HepG2 (cell line): Measurements from ENCODE around the gene EHD1. TPM values are rescaled to one million over a fixed set of nuclear protein-coding genes. Genes with fewer than 3 reads are reported as not detected.
A peak's percentile ranks its signal among the peaks of the same experiment; 100 is the strongest.

Experiments
- AHR ChIP-seq: IDR thresholded peaks from 2 replicates; pipeline ENCODE4 v1.6.1; 2018; ENCODE audit warnings: missing genetic modification reagents, missing compliant biosample characterization
- ASH2L ChIP-seq: fragments of 300-600, 200-600 bp; sonication (generic); IDR thresholded peaks from 2 replicates; pipeline ENCODE4 v1.7.0; 2017; ENCODE audit warnings: low read depth, mild to moderate bottlenecking, moderate library complexity, mixed read lengths, low read length; ENCODE audit not compliant: insufficient read length
- CEBPG ChIP-seq: IDR thresholded peaks from 2 replicates; pipeline ENCODE4 v1.6.1; 2016
- MEIS2 ChIP-seq: sonication (generic); formaldehyde crosslinking; IDR thresholded peaks from 2 replicates; pipeline ENCODE4 v1.9.0; 2021; ENCODE audit warnings: mild to moderate bottlenecking, missing genetic modification reagents
- SOX13 ChIP-seq, 3 experiments: fragments of 450-650 bp in 1 of 3; sonication (generic) in 1 of 3; formaldehyde crosslinking in 1 of 3; IDR thresholded peaks in 2 of 3; conservative IDR thresholded peaks in 1 of 3; 2 replicates each; pipeline versions ENCODE4 v1.5.0 to v1.6.1; 2016 to 2020; ENCODE audit warnings: antibody characterized with exemption in 1 of 3, mild to moderate bottlenecking in 1 of 3, missing compliant biosample characterization in 1 of 3, missing genetic modification reagents in 1 of 3, moderate library complexity in 1 of 3
- ZNF264 ChIP-seq: sonication (generic); formaldehyde crosslinking; IDR thresholded peaks from 2 replicates; pipeline ENCODE4 v1.4.0; 2020; ENCODE audit warnings: missing genetic modification reagents
- ZNF460 ChIP-seq: sonication (generic); formaldehyde crosslinking; IDR thresholded peaks from 2 replicates; pipeline ENCODE4 v1.5.1; 2020; ENCODE audit warnings: missing genetic modification reagents, mild to moderate bottlenecking, borderline replicate concordance
- ZNF552 ChIP-seq: sonication (generic); formaldehyde crosslinking; IDR thresholded peaks from 2 replicates; pipeline ENCODE4 v1.9.0; 2022; ENCODE audit warnings: missing genetic modification reagents, mild to moderate bottlenecking, borderline replicate concordance
- ZNF878 ChIP-seq: sonication (generic); formaldehyde crosslinking; IDR thresholded peaks from 2 replicates; pipeline ENCODE4 v1.8.1; 2023; ENCODE audit warnings: mild to moderate bottlenecking, missing genetic modification reagents, moderate library complexity
- polyA plus RNA-seq, 8 experiments: library from polyadenylated mRNA; depleted of rRNA in 3 of 8; stranded (reverse) in 7 of 8; unstranded in 1 of 8; fragments of >200 nt; fragmentation: Illumina TruSeq in 4 of 8; extraction: Trizol in 4 of 8; gene quantifications; 2 replicates each; pipeline versions ENCODE4 v1.2.1 to v1.2.3, GENCODE V29; 2011 to 2016; ENCODE audit warnings: low read depth in 4 of 8, missing spikeins in 1 of 8, mixed read lengths in 1 of 8; ENCODE audit not compliant: insufficient read depth in 1 of 8
- total RNA-seq, 5 experiments: library from RNA; depleted of rRNA; stranded (reverse); fragments of >200 nt; fragmentation: Illumina TruSeq; extraction: Trizol; gene quantifications; 2 replicates each; pipeline ENCODE4 v1.2.3, GENCODE V29; 2016; ENCODE audit warnings: low read depth in 1 of 5
- TF ChIP-seq, protein P1 (sequence below): sonication (generic); formaldehyde crosslinking; IDR thresholded peaks from 2 replicates; pipeline ENCODE4 v1.4.0; 2020; ENCODE audit warnings: missing genetic modification reagents
- TF ChIP-seq, protein P2 (sequence below): sonication (generic); formaldehyde crosslinking; IDR thresholded peaks from 2 replicates; pipeline ENCODE4 v1.5.0; 2020; ENCODE audit warnings: mild to moderate bottlenecking, missing genetic modification reagents
- TF ChIP-seq, protein P3 (sequence below): IDR thresholded peaks from 2 replicates; pipeline ENCODE4 v1.6.1; 2016; ENCODE audit warnings: missing genetic modification reagents, missing compliant biosample characterization
- TF ChIP-seq, protein P4 (sequence below): sonication (generic); formaldehyde crosslinking; IDR thresholded peaks from 2 replicates; pipeline ENCODE4 v1.4.0; 2020; ENCODE audit warnings: missing genetic modification reagents
- TF ChIP-seq, protein P5 (sequence below): sonication (generic); formaldehyde crosslinking; IDR thresholded peaks from 2 replicates; pipeline ENCODE4 v1.4.0; 2020; ENCODE audit warnings: missing genetic modification reagents, mild to moderate bottlenecking, borderline replicate concordance

Gene EHD1
- total and polyA plus RNA-seq, 2 of the 13 experiments (the other 11 are each of a cell fraction or from before 2014, with no cell fraction given): 23.6 to 26.6 TPM

DNA sequence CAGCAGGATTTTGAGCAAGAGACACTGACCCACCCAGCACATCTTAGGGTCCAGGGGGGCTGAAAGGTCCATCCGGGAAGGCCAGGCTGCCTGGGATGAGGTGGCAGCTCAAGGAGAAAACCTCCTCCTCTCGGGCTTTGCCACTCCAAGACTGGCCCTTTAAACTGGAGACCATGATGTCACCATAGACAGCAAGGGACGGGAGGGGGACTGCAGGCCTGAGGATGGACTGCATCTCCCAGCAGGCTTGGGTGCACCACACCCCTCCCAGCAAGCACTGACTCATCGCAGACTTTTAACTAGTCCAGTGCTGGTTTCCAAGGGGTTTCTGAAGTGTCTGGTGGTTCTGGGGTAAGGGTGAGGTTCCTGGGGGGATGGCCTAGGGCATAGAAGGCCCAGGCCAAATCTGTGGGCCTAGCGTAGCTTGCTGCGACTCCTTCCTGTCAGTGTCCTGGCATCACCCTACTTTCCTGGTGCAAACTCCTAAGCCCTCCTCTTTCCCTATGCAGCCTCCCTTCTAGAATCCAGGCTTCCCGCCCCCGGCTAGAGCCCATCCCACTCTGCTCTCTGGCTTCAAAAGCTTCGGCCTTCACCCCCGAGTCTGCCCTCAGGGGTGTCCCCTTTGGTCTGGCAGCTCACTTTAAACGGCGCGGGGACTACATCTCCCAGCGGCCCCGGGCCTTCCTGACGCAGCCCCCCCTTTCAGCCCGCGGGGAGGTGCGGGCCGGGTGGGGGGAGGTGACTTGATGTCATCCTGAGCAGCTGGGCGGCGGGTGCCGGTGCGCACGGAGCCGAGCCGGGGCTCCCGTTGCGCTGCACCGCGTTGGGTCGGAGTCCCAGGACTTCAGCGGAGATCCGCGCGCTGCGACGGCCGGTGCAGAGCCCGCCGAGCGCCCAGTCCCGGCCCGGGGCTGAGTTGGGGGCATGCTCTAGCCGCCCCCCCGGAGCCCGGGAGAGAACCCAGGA lies 45.8 kb upstream of the EHD1 start, which contains the start of gene PPP2R5B (continued):
- TF ChIP-seq, protein P1, sequence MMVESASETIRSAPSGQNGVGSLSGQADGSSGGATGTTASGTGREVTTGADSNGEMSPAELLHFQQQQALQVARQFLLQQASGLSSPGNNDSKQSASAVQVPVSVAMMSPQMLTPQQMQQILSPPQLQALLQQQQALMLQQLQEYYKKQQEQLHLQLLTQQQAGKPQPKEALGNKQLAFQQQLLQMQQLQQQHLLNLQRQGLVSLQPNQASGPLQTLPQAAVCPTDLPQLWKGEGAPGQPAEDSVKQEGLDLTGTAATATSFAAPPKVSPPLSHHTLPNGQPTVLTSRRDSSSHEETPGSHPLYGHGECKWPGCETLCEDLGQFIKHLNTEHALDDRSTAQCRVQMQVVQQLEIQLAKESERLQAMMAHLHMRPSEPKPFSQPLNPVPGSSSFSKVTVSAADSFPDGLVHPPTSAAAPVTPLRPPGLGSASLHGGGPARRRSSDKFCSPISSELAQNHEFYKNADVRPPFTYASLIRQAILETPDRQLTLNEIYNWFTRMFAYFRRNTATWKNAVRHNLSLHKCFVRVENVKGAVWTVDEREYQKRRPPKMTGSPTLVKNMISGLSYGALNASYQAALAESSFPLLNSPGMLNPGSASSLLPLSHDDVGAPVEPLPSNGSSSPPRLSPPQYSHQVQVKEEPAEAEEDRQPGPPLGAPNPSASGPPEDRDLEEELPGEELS (CRISPR knock-in tag): peak; percentile 24; the same call in 1 of the 2 replicates
- no peak for TF ChIP-seq AHR (CRISPR knock-in tag)
- TF ChIP-seq ZNF878 (CRISPR knock-in tag): no peak
- peak; percentile 34; the same call in 1 of the 2 replicates for TF ChIP-seq ZNF264
- no peak for TF ChIP-seq SOX13 (IDR thresholded peaks at IDR 0.05)
- peak in 1 of 2 experiments; percentile 23; a peak in 1 of 4 replicates for TF ChIP-seq SOX13 (CRISPR knock-in tag; conservative IDR thresholded peaks at IDR 0.05 in 1 of 2, IDR thresholded peaks at IDR 0.05 in 1 of 2)
- peak; percentile 58 for TF ChIP-seq CEBPG (CRISPR knock-in tag)
- TF ChIP-seq, protein P2, sequence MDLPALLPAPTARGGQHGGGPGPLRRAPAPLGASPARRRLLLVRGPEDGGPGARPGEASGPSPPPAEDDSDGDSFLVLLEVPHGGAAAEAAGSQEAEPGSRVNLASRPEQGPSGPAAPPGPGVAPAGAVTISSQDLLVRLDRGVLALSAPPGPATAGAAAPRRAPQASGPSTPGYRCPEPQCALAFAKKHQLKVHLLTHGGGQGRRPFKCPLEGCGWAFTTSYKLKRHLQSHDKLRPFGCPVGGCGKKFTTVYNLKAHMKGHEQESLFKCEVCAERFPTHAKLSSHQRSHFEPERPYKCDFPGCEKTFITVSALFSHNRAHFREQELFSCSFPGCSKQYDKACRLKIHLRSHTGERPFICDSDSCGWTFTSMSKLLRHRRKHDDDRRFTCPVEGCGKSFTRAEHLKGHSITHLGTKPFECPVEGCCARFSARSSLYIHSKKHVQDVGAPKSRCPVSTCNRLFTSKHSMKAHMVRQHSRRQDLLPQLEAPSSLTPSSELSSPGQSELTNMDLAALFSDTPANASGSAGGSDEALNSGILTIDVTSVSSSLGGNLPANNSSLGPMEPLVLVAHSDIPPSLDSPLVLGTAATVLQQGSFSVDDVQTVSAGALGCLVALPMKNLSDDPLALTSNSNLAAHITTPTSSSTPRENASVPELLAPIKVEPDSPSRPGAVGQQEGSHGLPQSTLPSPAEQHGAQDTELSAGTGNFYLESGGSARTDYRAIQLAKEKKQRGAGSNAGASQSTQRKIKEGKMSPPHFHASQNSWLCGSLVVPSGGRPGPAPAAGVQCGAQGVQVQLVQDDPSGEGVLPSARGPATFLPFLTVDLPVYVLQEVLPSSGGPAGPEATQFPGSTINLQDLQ (CRISPR knock-in tag): 0 out of 2 replicates have a peak, but pooled peaks have one; percentile 47
- TF ChIP-seq, protein P3, sequence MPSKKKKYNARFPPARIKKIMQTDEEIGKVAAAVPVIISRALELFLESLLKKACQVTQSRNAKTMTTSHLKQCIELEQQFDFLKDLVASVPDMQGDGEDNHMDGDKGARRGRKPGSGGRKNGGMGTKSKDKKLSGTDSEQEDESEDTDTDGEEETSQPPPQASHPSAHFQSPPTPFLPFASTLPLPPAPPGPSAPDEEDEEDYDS (CRISPR knock-in tag): no peak
- peak; percentile 77 for TF ChIP-seq ZNF460
- TF ChIP-seq ZNF552 (CRISPR knock-in tag): peak; percentile 78; the same call in 1 of the 2 replicates
- TF ChIP-seq, protein P4, sequence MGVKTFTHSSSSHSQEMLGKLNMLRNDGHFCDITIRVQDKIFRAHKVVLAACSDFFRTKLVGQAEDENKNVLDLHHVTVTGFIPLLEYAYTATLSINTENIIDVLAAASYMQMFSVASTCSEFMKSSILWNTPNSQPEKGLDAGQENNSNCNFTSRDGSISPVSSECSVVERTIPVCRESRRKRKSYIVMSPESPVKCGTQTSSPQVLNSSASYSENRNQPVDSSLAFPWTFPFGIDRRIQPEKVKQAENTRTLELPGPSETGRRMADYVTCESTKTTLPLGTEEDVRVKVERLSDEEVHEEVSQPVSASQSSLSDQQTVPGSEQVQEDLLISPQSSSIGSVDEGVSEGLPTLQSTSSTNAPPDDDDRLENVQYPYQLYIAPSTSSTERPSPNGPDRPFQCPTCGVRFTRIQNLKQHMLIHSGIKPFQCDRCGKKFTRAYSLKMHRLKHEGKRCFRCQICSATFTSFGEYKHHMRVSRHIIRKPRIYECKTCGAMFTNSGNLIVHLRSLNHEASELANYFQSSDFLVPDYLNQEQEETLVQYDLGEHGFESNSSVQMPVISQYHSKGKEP (CRISPR knock-in tag): no peak
- peak; percentile 46 for TF ChIP-seq ASH2L
- TF ChIP-seq MEIS2 (CRISPR knock-in tag): peak; percentile 48; the same call in 1 of the 2 replicates
- TF ChIP-seq, protein P5, sequence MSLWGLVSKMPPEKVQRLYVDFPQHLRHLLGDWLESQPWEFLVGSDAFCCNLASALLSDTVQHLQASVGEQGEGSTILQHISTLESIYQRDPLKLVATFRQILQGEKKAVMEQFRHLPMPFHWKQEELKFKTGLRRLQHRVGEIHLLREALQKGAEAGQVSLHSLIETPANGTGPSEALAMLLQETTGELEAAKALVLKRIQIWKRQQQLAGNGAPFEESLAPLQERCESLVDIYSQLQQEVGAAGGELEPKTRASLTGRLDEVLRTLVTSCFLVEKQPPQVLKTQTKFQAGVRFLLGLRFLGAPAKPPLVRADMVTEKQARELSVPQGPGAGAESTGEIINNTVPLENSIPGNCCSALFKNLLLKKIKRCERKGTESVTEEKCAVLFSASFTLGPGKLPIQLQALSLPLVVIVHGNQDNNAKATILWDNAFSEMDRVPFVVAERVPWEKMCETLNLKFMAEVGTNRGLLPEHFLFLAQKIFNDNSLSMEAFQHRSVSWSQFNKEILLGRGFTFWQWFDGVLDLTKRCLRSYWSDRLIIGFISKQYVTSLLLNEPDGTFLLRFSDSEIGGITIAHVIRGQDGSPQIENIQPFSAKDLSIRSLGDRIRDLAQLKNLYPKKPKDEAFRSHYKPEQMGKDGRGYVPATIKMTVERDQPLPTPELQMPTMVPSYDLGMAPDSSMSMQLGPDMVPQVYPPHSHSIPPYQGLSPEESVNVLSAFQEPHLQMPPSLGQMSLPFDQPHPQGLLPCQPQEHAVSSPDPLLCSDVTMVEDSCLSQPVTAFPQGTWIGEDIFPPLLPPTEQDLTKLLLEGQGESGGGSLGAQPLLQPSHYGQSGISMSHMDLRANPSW: peak; percentile 68; the same call in 1 of the 2 replicates
